H1 (cell line): ENCODE measurements around the gene TIMM9. TPM values are rescaled to one million over a fixed set of nuclear protein-coding genes. Genes with fewer than 3 reads are reported as not detected.

ENCODE experiments used
- CTCF ChIA-PET: fragments of 300-600 bp; sonication (Branson Sonifier 250); formaldehyde crosslinking; loops from one replicate; lab custom pipeline; 2021; ENCODE audit not compliant: partially characterized antibody; lab: Charles Lee
- POLR2A ChIA-PET: fragments of 300-600 bp; sonication (Branson Sonifier 250); formaldehyde crosslinking; loops from one replicate; lab custom pipeline; 2021; ENCODE audit warnings: inconsistent platforms; ENCODE audit not compliant: partially characterized antibody; lab: Charles Lee
- DNase-seq, 2 experiments: peaks; one replicate each; pipeline versions ENCODE4 v3.0.0 to v3.0.0-alpha.2; 2010 to 2022; ENCODE audit warnings: low spot score in 2 of 2, low read depth in 1 of 2, mixed read lengths in 1 of 2
- FAIRE-seq: peaks from 2 replicates; lab custom pipeline; 2011; peaks lifted over from hg19 to GRCh38; lab: Jason Lieb, UNC
- H2AFZ ChIP-seq: 2 replicates; pipeline ENCODE4 v1.8.1; 2012; ENCODE audit warnings: low read length, inconsistent platforms
- H2AK5ac ChIP-seq: 2 replicates; pipeline ENCODE4 v1.6.1; 2013; ENCODE audit warnings: low read depth, low read length
- H2BK120ac ChIP-seq: replicated peaks from 2 replicates; pipeline ENCODE3; 2013; ENCODE audit warnings: low read depth, low read length, inconsistent platforms
- H2BK12ac ChIP-seq: 2 replicates; pipeline ENCODE4 v1.6.1; 2013; ENCODE audit warnings: low read depth, low read length
- H2BK15ac ChIP-seq: 2 replicates; pipeline ENCODE4 v1.6.1; 2013; ENCODE audit warnings: low read length
- H2BK20ac ChIP-seq: 2 replicates; pipeline ENCODE4 v1.6.1; 2013; ENCODE audit warnings: low read length
- H2BK5ac ChIP-seq: 2 replicates; pipeline ENCODE4 v1.6.1; 2013; ENCODE audit warnings: low read depth, low read length
- H3K14ac ChIP-seq: 2 replicates; pipeline ENCODE4 v1.6.1; 2013; ENCODE audit warnings: inconsistent platforms; ENCODE audit not compliant: insufficient read length
- H3K18ac ChIP-seq: 2 replicates; pipeline ENCODE4 v1.6.1; 2013; ENCODE audit warnings: low read length; ENCODE audit errors: extremely low read depth
- H3K23ac ChIP-seq: 2 replicates; pipeline ENCODE4 v1.6.1; 2013; ENCODE audit warnings: inconsistent platforms; ENCODE audit not compliant: insufficient read length
- H3K23me2 ChIP-seq: 2 replicates; pipeline ENCODE4 v1.6.1; 2013; ENCODE audit warnings: low read depth, low read length
- H3K27ac ChIP-seq: 2 replicates; pipeline ENCODE4 v1.6.1; 2011; ENCODE audit warnings: low read depth, low read length, inconsistent platforms
- H3K27me3 ChIP-seq, 4 experiments: replicated peaks in 1 of 4; 1 replicate in 1 of 4; 2 replicates in 3 of 4; pipeline versions ENCODE4 v1.6.1 to v1.8.1; 2011 to 2013; ENCODE audit warnings: low read length in 3 of 4, mild to moderate bottlenecking in 3 of 4, inconsistent platforms in 2 of 4, mixed read lengths in 2 of 4, moderate library complexity in 1 of 4; ENCODE audit not compliant: control insufficient read depth in 3 of 4, insufficient read depth in 3 of 4; ENCODE audit errors: extremely low read depth in 1 of 4
- H3K36me3 ChIP-seq, 4 experiments: 2 replicates each; pipeline versions ENCODE4 v1.6.1 to v1.8.1; 2011 to 2013; ENCODE audit warnings: mild to moderate bottlenecking in 4 of 4, low read length in 3 of 4, moderate library complexity in 2 of 4, control low read depth in 1 of 4, inconsistent platforms in 1 of 4; ENCODE audit not compliant: insufficient read depth in 4 of 4, control insufficient read depth in 2 of 4
- H3K4ac ChIP-seq: replicated peaks from 2 replicates; pipeline ENCODE3; 2013; ENCODE audit warnings: low read length, low read depth, mixed read lengths, inconsistent platforms; ENCODE audit not compliant: insufficient read length
- H3K4me1 ChIP-seq, 4 experiments: replicated peaks in 1 of 4; 1 replicate in 1 of 4; 2 replicates in 3 of 4; pipeline versions ENCODE4 v1.6.1 to v1.8.1; 2011 to 2013; ENCODE audit warnings: low read length in 3 of 4, inconsistent platforms in 2 of 4, mixed read lengths in 1 of 4; ENCODE audit not compliant: insufficient read depth in 4 of 4, control insufficient read depth in 3 of 4
- H3K4me2 ChIP-seq, 2 experiments: 2 replicates each; pipeline versions ENCODE4 v1.6.1 to v1.8.1; 2011 to 2013; ENCODE audit warnings: low read depth in 2 of 2, low read length in 2 of 2, control low read depth in 1 of 2, inconsistent platforms in 1 of 2, mild to moderate bottlenecking in 1 of 2; ENCODE audit not compliant: insufficient read depth in 1 of 2
- H3K4me3 ChIP-seq, 4 experiments: fragments of 200-600, 300-600 bp in 1 of 4; sonication (generic), shearing (Covaris generic), sonication (Bioruptor Twin) in 1 of 4; 2 replicates each; pipeline versions ENCODE4 v1.5.1 to v1.8.1; 2011 to 2016; ENCODE audit warnings: low read length in 4 of 4, low read depth in 3 of 4, control low read depth in 2 of 4, inconsistent platforms in 2 of 4, mild to moderate bottlenecking in 2 of 4, mixed read lengths in 1 of 4, moderate library complexity in 1 of 4; ENCODE audit not compliant: insufficient read depth in 2 of 4; ENCODE audit errors: extremely low read depth in 1 of 4
- H3K56ac ChIP-seq: replicated peaks from 2 replicates; pipeline ENCODE3; 2013; ENCODE audit warnings: low read depth, mild to moderate bottlenecking, mixed read lengths, low read length, inconsistent platforms; ENCODE audit not compliant: insufficient read length
- H3K79me1 ChIP-seq: 2 replicates; pipeline ENCODE4 v1.6.1; 2013; ENCODE audit warnings: low read depth, low read length, control low read depth
- H3K79me2 ChIP-seq, 2 experiments: 2 replicates each; pipeline versions ENCODE4 v1.6.1 to v1.8.1; 2012 to 2013; ENCODE audit warnings: low read length in 2 of 2, mild to moderate bottlenecking in 2 of 2, inconsistent platforms in 1 of 2; ENCODE audit not compliant: insufficient read depth in 2 of 2, control insufficient read depth in 1 of 2
- H3K9ac ChIP-seq, 4 experiments: replicated peaks in 1 of 4; 1 replicate in 1 of 4; 2 replicates in 3 of 4; pipeline versions ENCODE4 v1.6.1 to v1.8.1; 2011 to 2013; ENCODE audit warnings: low read depth in 3 of 4, low read length in 3 of 4, control low read depth in 2 of 4, mild to moderate bottlenecking in 2 of 4, moderate library complexity in 2 of 4, inconsistent platforms in 1 of 4; ENCODE audit errors: extremely low read depth in 1 of 4
- H3K9me3 ChIP-seq, 2 experiments: 2 replicates each; pipeline versions ENCODE4 v1.6.1 to v1.8.1; 2012 to 2013; ENCODE audit warnings: mild to moderate bottlenecking in 2 of 2, moderate library complexity in 2 of 2, control low read depth in 1 of 2, inconsistent platforms in 1 of 2, low read depth in 1 of 2, low read length in 1 of 2, mixed read lengths in 1 of 2; ENCODE audit not compliant: insufficient read depth in 2 of 2
- H4K20me1 ChIP-seq, 2 experiments: replicated peaks in 1 of 2; 2 replicates each; pipeline versions ENCODE3 to v1.8.1; 2011 to 2013; ENCODE audit warnings: inconsistent platforms in 2 of 2, low read length in 2 of 2, mild to moderate bottlenecking in 1 of 2; ENCODE audit not compliant: insufficient read depth in 2 of 2, control insufficient read depth in 1 of 2
- H4K5ac ChIP-seq: 2 replicates; pipeline ENCODE4 v1.6.1; 2013; ENCODE audit warnings: low read length, low read depth, mixed read lengths, inconsistent platforms; ENCODE audit not compliant: insufficient read length
- H4K8ac ChIP-seq: 2 replicates; pipeline ENCODE4 v1.8.0; 2013; ENCODE audit warnings: mild to moderate bottlenecking, moderate library complexity, low read length, inconsistent platforms; ENCODE audit not compliant: insufficient read depth; ENCODE audit errors: extremely low read depth
- H4K91ac ChIP-seq: replicated peaks from 2 replicates; pipeline ENCODE3; 2013; ENCODE audit warnings: low read length, mixed read lengths, inconsistent platforms; ENCODE audit not compliant: insufficient read length
- ASH2L ChIP-seq: fragments of 200-600, 300-600 bp; sonication (generic); IDR thresholded peaks from one replicate; pipeline ENCODE4 v1.7.1; 2017; ENCODE audit warnings: low read length
- BRCA1 ChIP-seq: IDR thresholded peaks from 2 replicates; pipeline ENCODE4 v1.6.1; 2012; ENCODE audit warnings: low read depth, low read length, improper control_type of control experiment
- CBX5 ChIP-seq: fragments of 300-800, 300-1000 bp; sonication (generic); IDR thresholded peaks from 2 replicates; pipeline ENCODE4 v1.7.1; 2016; ENCODE audit warnings: antibody characterized with exemption, low read length, low read depth
- CBX8 ChIP-seq: fragments of 300-800, 300-1000 bp; sonication (generic); IDR thresholded peaks from 2 replicates; pipeline ENCODE4 v1.7.1; 2016; ENCODE audit warnings: low read depth, low read length, borderline replicate concordance
- CREB1 ChIP-seq: IDR thresholded peaks from 2 replicates; pipeline ENCODE4 v1.6.1; 2012; ENCODE audit warnings: inconsistent platforms
- GTF2F1 ChIP-seq: IDR thresholded peaks from 2 replicates; pipeline ENCODE4 v1.6.1; 2012; ENCODE audit warnings: low read depth, low read length, improper control_type of control experiment, borderline replicate concordance
- MAX ChIP-seq: IDR thresholded peaks from 2 replicates; pipeline ENCODE4 v1.6.1; 2012; ENCODE audit warnings: inconsistent platforms
- NANOG ChIP-seq: IDR thresholded peaks from 2 replicates; pipeline ENCODE4 v1.6.1; 2011; ENCODE audit warnings: low read length, low read depth, mild to moderate bottlenecking, inconsistent platforms; ENCODE audit not compliant: insufficient read depth, poor library complexity, severe bottlenecking
- RBBP5 ChIP-seq: IDR thresholded peaks from 2 replicates; pipeline ENCODE4 v1.7.1; 2012; ENCODE audit warnings: low read depth, mild to moderate bottlenecking, inconsistent platforms, low read length, moderate library complexity, borderline replicate concordance
- RFX5 ChIP-seq: IDR thresholded peaks from 2 replicates; pipeline ENCODE4 v1.6.1; 2011; ENCODE audit warnings: low read depth, low read length, improper control_type of control experiment, borderline replicate concordance
- SIN3A ChIP-seq, 2 experiments: IDR thresholded peaks in 1 of 2; conservative IDR thresholded peaks in 1 of 2; 2 replicates each; pipeline ENCODE4 v1.6.1; 2011 to 2012; ENCODE audit warnings: low read length in 2 of 2, improper control_type of control experiment in 1 of 2, low read depth in 1 of 2, mild to moderate bottlenecking in 1 of 2
- SIX5 ChIP-seq: IDR thresholded peaks from 2 replicates; pipeline ENCODE4 v1.6.1; 2011; ENCODE audit warnings: mild to moderate bottlenecking, low read depth, low read length
- SP1 ChIP-seq: IDR thresholded peaks from 2 replicates; pipeline ENCODE4 v1.6.1; 2011; ENCODE audit warnings: low read depth, low read length
- TCF12 ChIP-seq: IDR thresholded peaks from 2 replicates; pipeline ENCODE4 v1.6.1; 2011; ENCODE audit warnings: low read depth, mild to moderate bottlenecking, low read length
- WGBS, 2 experiments: shearing (Covaris generic) in 1 of 2; methylation state at CpG; one replicate each; pipeline versions ENCODE4 v1.1.6 to v1.1.7; 2013 to 2015; ENCODE audit warnings: low lambda C conversion rate in 2 of 2, mixed read lengths in 2 of 2, inconsistent platforms in 1 of 2, low coverage in 1 of 2, missing lambda C conversion rate in 1 of 2; ENCODE audit not compliant: insufficient replicate concordance in 2 of 2, insufficient coverage in 1 of 2, insufficient read length in 1 of 2; ENCODE audit errors: extremely low coverage in 1 of 2, missing lambda C conversion rate in 1 of 2; 5-methylcytosine and 5-hydroxymethylcytosine counted together
- polyA plus RNA-seq, 7 experiments: library from polyadenylated mRNA; depleted of rRNA in 3 of 7; stranded (reverse) in 5 of 7; unstranded in 2 of 7; fragments of >200 nt in 5 of 7; fragments of 200-250 nt in 2 of 7; gene quantifications; 1 replicate in 5 of 7; 2 replicates in 1 of 7; 4 replicates in 1 of 7; pipeline versions ENCODE4 v1.2.1 to v1.2.3, GENCODE V29; 2011 to 2013; ENCODE audit warnings: missing spikeins in 2 of 7, mixed read lengths in 2 of 7
- total RNA-seq: library from RNA; stranded (reverse); fragmentation: NEBNext Ultra II Directional; extraction: Animal tissue kit (Norgen Biotek cat#: 25700); gene quantifications from 2 replicates; pipeline ENCODE4 v1.2.1, GENCODE V29; 2021

Gene TIMM9
- total and polyA plus RNA-seq, 2 of the 8 experiments (the other 6 are each of a cell fraction or from before 2014, with no cell fraction given), result 24.0 to 52.2 TPM

GRCh38 chr14:58467575-58467974 is 40.2 kb upstream of the TIMM9 start:
- no peak overlapping the region for H3K23ac ChIP-seq

More at GRCh38 chr14:58467575-58467974, 40.2 kb upstream of the TIMM9 start:
- H4K91ac ChIP-seq, result no peak overlapping the region
- H4K8ac ChIP-seq, result no peak overlapping the region
- no peaks in the 10 kb centered on the region for H3K27me3 ChIP-seq
- no peaks in the 10 kb centered on the region for H3K79me1 ChIP-seq
- H3K23me2 ChIP-seq, result no peaks in the 10 kb centered on the region
- no peak overlapping the region for H3K27ac ChIP-seq
- no peak overlapping the region for H2AK5ac ChIP-seq
- H2BK120ac ChIP-seq, result no peak overlapping the region
- WGBS, 2 experiments, result 97% methylated on average over 2 of the region's 2 CpGs; no CpG with 5 or more reads in 1 of the 2 experiments
- no peak overlapping the region for H3K4me3 ChIP-seq
- FAIRE-seq, result no peak
- no peak overlapping the region for H3K18ac ChIP-seq
- H4K20me1 ChIP-seq, result no peaks in the 10 kb centered on the region
- H4K5ac ChIP-seq, result no peak overlapping the region
- H2BK5ac ChIP-seq, result no peak overlapping the region
- H3K4me2 ChIP-seq, result no peak overlapping the region
- H3K79me2 ChIP-seq, result no peaks in the 10 kb centered on the region
- no peak for TF ChIP-seq CBX5
- TF ChIP-seq RBBP5, result no peak
- no peak for TF ChIP-seq ASH2L
- no peak for TF ChIP-seq TCF12
- no peak for TF ChIP-seq SIX5
- no peak for TF ChIP-seq MAX
- TF ChIP-seq RFX5, result no peak
- TF ChIP-seq CBX8, result no peak
- no peak for TF ChIP-seq BRCA1
- TF ChIP-seq SIN3A (conservative IDR thresholded peaks at IDR 0.05 in 1 of 2, IDR thresholded peaks at IDR 0.05 in 1 of 2; ENCODE audit: low read depth in 1 of 2, low read length in 2 of 2), result no peak
- TF ChIP-seq GTF2F1, result no peak
- TF ChIP-seq SP1, result no peak
- TF ChIP-seq NANOG, result no peak
- no peak for TF ChIP-seq CREB1
- TF ChIP-seq, all 59 proteins: peak for 0
- no peak overlapping the region for H3K4ac ChIP-seq
- no peak overlapping the region for H3K14ac ChIP-seq
- POLR2A ChIA-PET, result interaction anchor here (1.1 kb wide), 1 partner anchor 14 kb away, joined by 3 read pairs; no protein-coding TSS in a partner anchor
- no peaks in the 10 kb centered on the region for H3K9me3 ChIP-seq
- no peak overlapping the region for H2AFZ ChIP-seq
- H2BK15ac ChIP-seq, result no peak overlapping the region
- peaks cover 0 to 13% (median 7%) of the 10 kb centered on the region in 4 experiments; a peak in 4 of 8 replicates for H3K36me3 ChIP-seq
- no peak overlapping the region for H2BK20ac ChIP-seq
- CTCF ChIA-PET, result interaction anchor here (0.5 to 1.1 kb wide), 3 partner anchors 44 to 588 kb away, joined by 3 to 4 read pairs (median 3); no protein-coding TSS in a partner anchor
- no peak overlapping the region for H2BK12ac ChIP-seq
- no peak for DNase-seq
- H3K4me1 ChIP-seq, result no peaks in the 10 kb centered on the region
- H3K9ac ChIP-seq, result no peak overlapping the region
- H3K56ac ChIP-seq, result no peak overlapping the region
